Transverse colon (tissue), 4 donors: ENCODE measurements around the gene TLX3. TPM values are rescaled to one million over a fixed set of nuclear protein-coding genes. Genes with fewer than 3 reads are reported as not detected.

Source experiments
- DNase-seq: peaks from one replicate; pipeline ENCODE4 v3.0.0-alpha.2; 2019
- H3K27ac ChIP-seq, 4 donors: fragments of 200-600 bp; sonication (generic); 2 replicates each; pipeline ENCODE4 v1.5.1; 2016 to 2018; ENCODE audit warnings: inconsistent platforms in 4 of 4
- H3K27me3 ChIP-seq: fragments of 200-600 bp; sonication (generic); 2 replicates; pipeline ENCODE4 v1.5.1; 2017; ENCODE audit warnings: inconsistent platforms
- H3K36me3 ChIP-seq, 4 donors: fragments of 200-600 bp; sonication (generic); 2 replicates each; pipeline ENCODE4 v1.5.1; 2017 to 2019; ENCODE audit warnings: inconsistent platforms in 4 of 4
- H3K4me1 ChIP-seq, 4 donors: fragments of 200-600 bp; sonication (generic); 2 replicates each; pipeline ENCODE4 v1.5.1; 2017 to 2020; ENCODE audit warnings: inconsistent platforms in 4 of 4
- H3K4me3 ChIP-seq, 4 donors: fragments of 200-600 bp; sonication (generic); 1 replicate in 1 of 4; 2 replicates in 3 of 4; pipeline versions ENCODE4 v1.5.1 to v1.6.1; 2017 to 2019; ENCODE audit warnings: inconsistent platforms in 4 of 4
- H3K9me3 ChIP-seq, 2 donors: fragments of 200-600 bp; sonication (generic); 2 replicates each; pipeline ENCODE4 v1.5.1; 2017 to 2019; ENCODE audit warnings: inconsistent platforms in 2 of 2
- CTCF ChIP-seq, 5 experiments: fragments of 200-600 bp in 3 of 5; fragments of 450-650 bp in 2 of 5; sonication (generic) in 3 of 5; IDR thresholded peaks; 1 replicate in 2 of 5; 2 replicates in 3 of 5; pipeline ENCODE4 v1.5.1; 2016 to 2017; ENCODE audit warnings: antibody characterized with exemption in 5 of 5, inconsistent platforms in 3 of 5, mild to moderate bottlenecking in 2 of 5, moderate library complexity in 1 of 5
- EP300 ChIP-seq: sonication (generic); formaldehyde crosslinking; IDR thresholded peaks from one replicate; pipeline ENCODE4 v1.6.1; 2017; ENCODE audit warnings: antibody characterized with exemption, low read depth
- POLR2A ChIP-seq: fragments of 450-650 bp; IDR thresholded peaks from one replicate; pipeline ENCODE4 v1.6.1; 2016; ENCODE audit warnings: antibody characterized with exemption, mild to moderate bottlenecking, moderate library complexity
- POLR2AphosphoS5 ChIP-seq, 3 donors: sonication (generic); formaldehyde crosslinking; IDR thresholded peaks; one replicate each; pipeline ENCODE4 v1.6.1; 2016; ENCODE audit warnings: antibody characterized with exemption in 3 of 3
- WGBS, 2 donors: methylation state at CpG; one replicate each; pipeline ENCODE4 v1.1.5; 2018; ENCODE audit warnings: low coverage in 1 of 2; 5-methylcytosine and 5-hydroxymethylcytosine counted together
- in situ Hi-C, 4 donors: fragments of 200-750 bp; cut with MboI; loops; one replicate each; pipeline versions ENCODE4 v1.15.0 to v1.15.1; 2017; ENCODE audit warnings: low sequenced_read_pairs in 3 of 4, low pct_ligation_motif_present in 1 of 4, low pct_unique_long_range_greater_than_20kb in 1 of 4
- intact Hi-C: fragments of 100-400 bp; cut with DNase I; formaldehyde crosslinking; loops from one replicate; pipeline ENCODE4 v1.15.1; 2023; ENCODE audit warnings: low total_unique reads
- total RNA-seq, 4 donors: library from RNA; depleted of rRNA; stranded (reverse); fragments of >200 nt; gene quantifications; one replicate each; pipeline ENCODE4 v1.1.0, GENCODE V29; 2016

The TLX3 gene
- total RNA-seq, 4 donors from 2014 or later: not detected

DNA sequence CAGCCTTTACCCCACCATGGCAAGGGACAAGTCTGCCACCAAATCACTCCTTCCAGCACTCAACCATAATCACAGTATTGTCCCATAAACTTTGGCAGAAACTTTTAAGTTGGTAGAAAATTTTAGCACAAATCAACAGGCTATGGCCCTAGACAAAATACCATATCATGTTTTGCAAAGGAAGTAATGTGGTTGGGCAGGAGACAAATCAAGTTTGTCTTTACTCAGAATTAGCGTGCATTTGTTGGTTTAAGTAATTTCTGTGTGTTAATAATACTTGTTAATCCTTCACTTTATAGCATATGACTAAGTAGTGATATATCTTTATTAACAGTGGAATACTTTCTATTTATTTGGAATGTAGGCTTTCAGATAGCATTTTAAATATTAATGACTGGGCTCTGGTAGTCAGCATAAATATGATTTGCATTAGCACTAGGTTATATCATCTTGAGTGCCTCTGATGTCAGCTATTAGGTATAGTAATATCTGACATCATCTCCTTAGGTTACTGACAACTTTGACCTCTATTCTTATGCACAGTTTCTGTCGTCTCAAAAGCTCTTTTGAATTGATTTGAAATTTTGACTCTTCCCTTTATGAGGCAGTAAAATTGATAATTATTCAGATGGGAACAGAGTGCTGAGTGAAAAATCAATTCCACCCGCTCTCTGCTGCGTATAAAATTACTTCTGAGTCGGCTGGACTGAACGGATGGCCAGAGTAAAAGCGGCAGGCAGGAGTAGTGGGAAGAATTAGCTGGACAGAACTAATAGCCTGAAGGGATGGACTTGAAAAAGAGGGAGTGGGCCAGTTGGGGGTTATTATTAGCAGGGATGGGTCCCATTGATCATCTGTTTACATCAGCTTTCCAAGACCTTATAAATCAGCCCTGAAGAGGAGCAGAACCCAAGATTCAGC is 40.1 kb upstream of the TLX3 start:
- H3K4me1 ChIP-seq: no peaks in the 10 kb centered on the region
- H3K4me3 ChIP-seq: no peak overlapping the region
- TF ChIP-seq POLR2A: no peak
- no peak for TF ChIP-seq POLR2AphosphoS5 (IDR thresholded peaks at IDR 0.05)
- no peak for TF ChIP-seq EP300
- no peak for TF ChIP-seq CTCF (IDR thresholded peaks at IDR 0.05)
- intact Hi-C loops: no loop called here
- DNase-seq: no peak
- no peak overlapping the region for H3K27ac ChIP-seq
- H3K36me3 ChIP-seq: no peaks in the 10 kb centered on the region
- WGBS, 2 donors: 68 to 85% methylated on average over 7 of the region's 7 CpGs
- in situ Hi-C loops: no loop called here
- no peaks in the 10 kb centered on the region for H3K9me3 ChIP-seq
- H3K27me3 ChIP-seq: no peaks in the 10 kb centered on the region

DNA sequence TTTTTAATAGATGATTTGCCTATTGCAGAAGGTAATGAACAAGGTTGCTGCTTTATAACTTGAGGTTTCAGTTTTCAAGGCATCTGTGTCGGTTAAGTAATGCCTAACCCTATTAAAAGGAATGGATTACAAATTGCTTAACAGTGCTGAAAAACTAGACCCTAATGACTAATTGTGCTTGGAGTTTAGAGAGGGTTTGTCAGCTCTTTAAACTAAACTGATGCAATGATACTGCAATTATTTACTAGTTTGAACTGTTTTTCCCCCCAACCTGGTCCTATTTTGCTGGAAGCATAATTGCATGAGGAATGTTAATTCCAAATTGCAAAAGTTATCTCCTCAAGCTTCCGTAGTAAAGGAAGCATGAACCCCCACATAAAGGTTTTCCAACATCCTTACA is 39.3 kb upstream of the TLX3 start:
- no peak for TF ChIP-seq POLR2A
- no peak for TF ChIP-seq POLR2AphosphoS5 (IDR thresholded peaks at IDR 0.05)
- TF ChIP-seq CTCF (IDR thresholded peaks at IDR 0.05): no peak
- 71 to 77% methylated on average over 2 of the region's 2 CpGs for WGBS, 2 donors
- Histone ChIP-seq H3K36me3 (no peaks in the 10 kb centered on the region), H3K27me3 (no peaks in the 10 kb centered on the region), H3K27ac (no peak overlapping the region), H3K4me1 (no peaks in the 10 kb centered on the region), H3K9me3 (no peaks in the 10 kb centered on the region), H3K4me3 (no peak overlapping the region)
- DNase-seq: no peak
- intact Hi-C loops (no loop called here), in situ Hi-C loops (no loop called here)

GRCh38 chr5:171270136-171270535 is 38.9 kb upstream of the TLX3 start:
- in situ Hi-C loops (no loop called here), intact Hi-C loops (no loop called here)
- Histone ChIP-seq H3K4me3 (no peak overlapping the region), H3K36me3 (no peaks in the 10 kb centered on the region), H3K9me3 (no peaks in the 10 kb centered on the region), H3K27ac (no peak overlapping the region), H3K4me1 (no peaks in the 10 kb centered on the region), H3K27me3 (no peaks in the 10 kb centered on the region)
- 90 to 94% methylated on average over 3 of the region's 3 CpGs for WGBS, 2 donors
- TF ChIP-seq POLR2A: no peak
- no peak for TF ChIP-seq EP300
- no peak for DNase-seq

- Histone ChIP-seq H3K9me3 (no peaks in the 10 kb centered on the region), H3K27me3 (no peaks in the 10 kb centered on the region), H3K4me3 (no peak overlapping the region), H3K4me1 (no peaks in the 10 kb centered on the region), H3K36me3 (no peaks in the 10 kb centered on the region), H3K27ac (no peak overlapping the region)
- WGBS, 2 donors: 95 to 96% methylated on average over 3 of the region's 3 CpGs
- in situ Hi-C loops: no loop called here
- TF ChIP-seq EP300 (no peak), POLR2A (no peak), CTCF (IDR thresholded peaks at IDR 0.05) (no peak), POLR2AphosphoS5 (IDR thresholded peaks at IDR 0.05) (no peak)
- DNase-seq: no peak
- intact Hi-C loops: no loop called here
These were observed 37.2 kb upstream of the TLX3 start for GRCh38 chr5:171271798-171272197.
